ENCODE results near the gene SLC13A4.
"Not testable (repeated sequence)": the region's sequence is repeated elsewhere in the genome, so short reads cannot be mapped to it uniquely, and the experiment has no call there.

SLC13A4 gene

DNA sequence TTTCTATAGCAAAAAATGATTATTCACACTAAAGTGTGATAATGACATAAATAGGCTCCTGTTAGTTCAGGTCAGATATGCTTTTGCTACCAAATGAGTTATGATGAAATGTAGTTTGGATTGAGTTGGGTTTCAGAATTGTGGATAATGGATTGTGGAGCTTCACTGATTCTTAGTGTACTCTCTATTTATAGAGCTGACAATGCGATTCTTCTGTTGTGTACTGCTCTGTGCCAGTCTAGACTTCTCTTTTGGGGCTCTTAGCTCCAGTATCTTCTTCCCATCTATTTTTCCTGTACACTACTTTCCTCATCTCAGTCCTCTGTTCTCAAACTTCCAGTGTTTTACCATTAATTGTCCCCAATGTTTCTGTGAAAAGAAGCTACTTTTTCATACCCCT is 58.2 kb downstream of the SLC13A4 start:
- TF ChIP-seq, protein P1, sequence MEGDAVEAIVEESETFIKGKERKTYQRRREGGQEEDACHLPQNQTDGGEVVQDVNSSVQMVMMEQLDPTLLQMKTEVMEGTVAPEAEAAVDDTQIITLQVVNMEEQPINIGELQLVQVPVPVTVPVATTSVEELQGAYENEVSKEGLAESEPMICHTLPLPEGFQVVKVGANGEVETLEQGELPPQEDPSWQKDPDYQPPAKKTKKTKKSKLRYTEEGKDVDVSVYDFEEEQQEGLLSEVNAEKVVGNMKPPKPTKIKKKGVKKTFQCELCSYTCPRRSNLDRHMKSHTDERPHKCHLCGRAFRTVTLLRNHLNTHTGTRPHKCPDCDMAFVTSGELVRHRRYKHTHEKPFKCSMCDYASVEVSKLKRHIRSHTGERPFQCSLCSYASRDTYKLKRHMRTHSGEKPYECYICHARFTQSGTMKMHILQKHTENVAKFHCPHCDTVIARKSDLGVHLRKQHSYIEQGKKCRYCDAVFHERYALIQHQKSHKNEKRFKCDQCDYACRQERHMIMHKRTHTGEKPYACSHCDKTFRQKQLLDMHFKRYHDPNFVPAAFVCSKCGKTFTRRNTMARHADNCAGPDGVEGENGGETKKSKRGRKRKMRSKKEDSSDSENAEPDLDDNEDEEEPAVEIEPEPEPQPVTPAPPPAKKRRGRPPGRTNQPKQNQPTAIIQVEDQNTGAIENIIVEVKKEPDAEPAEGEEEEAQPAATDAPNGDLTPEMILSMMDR (conservative IDR thresholded peaks at IDR 0.05; ENCODE audit: low read depth): no peak
- no peak overlapping the region for H3K27ac ChIP-seq
- POLR2A ChIA-PET (ENCODE audit: low non-redundant PET): no interaction called here
- CTCF ChIA-PET: no interaction called here
- DNase-seq (ENCODE audit: low spot score): no peak

DNA sequence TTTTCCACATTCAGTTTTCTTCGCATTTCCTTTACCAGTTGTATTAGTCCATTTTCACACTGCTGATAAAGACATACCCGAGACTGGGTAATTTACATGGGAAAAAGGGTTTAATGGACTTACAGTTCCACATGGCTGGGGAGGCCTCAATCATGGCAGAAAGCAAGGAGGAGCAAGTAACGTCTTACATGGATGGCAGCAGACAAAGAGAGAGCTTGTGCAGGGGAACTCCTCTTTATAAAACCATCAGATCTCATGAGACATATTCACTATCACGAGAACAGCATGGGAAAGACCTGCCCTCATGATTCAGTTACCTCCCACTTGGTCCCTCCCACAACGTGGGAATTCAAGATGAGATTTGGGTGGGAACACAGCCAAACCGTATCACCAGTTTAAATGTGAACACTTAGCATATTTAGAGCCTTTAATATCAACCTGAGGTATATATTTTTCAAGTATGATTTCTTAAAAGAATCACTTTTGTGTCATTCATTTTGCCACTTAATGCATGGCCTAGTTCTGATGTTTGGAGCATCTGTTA is 59.1 kb downstream of the SLC13A4 start:
- POLR2A ChIA-PET (ENCODE audit: low non-redundant PET); H3K27ac ChIP-seq; CTCF ChIA-PET: not testable (repeated sequence)

DNA sequence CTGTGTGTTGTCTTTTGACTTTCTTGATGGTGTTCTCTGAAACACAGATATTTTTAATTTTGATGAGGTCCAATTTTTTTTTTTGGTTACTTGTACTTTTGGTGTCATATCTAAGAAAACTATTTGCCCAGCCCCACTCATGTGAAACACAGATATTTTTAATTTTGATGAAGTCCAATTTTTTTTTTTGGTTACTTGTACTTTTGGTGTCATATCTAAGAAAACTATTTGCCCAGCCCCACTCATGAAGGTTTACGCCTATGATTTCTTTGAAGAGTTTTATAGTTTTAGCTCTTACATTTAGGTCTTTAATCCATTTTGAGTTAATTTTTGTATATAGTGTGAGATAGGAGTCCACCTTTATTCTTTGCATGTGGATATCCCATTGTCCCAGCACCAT is 60.4 kb downstream of the SLC13A4 start:
- DNase-seq (ENCODE audit: low spot score); CTCF ChIA-PET: not testable (repeated sequence)

More for the DNA sequence above, 59.1 kb downstream of the SLC13A4 start:
- not testable (repeated sequence) for DNase-seq (ENCODE audit: low spot score)

DNA sequence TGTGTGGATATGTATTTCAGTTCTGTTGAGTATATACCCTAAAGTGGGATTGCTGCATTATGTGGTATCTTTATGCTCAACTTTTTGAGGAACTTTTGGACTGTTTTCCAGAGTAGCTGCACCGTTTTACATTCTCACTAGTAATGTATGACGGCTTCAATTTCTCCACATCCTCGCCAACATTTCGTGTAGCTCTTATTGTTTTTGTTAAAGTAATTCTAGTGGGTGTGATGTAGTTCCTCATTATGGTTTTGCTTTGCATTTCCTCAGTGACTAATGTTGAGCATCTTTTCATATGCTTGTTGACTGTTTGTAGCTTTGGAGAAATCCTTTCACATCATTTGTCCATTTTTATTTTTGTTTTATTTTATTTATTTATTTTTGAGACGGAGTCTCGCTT is 61.1 kb downstream of the SLC13A4 start:
- no peak overlapping the region for H3K27ac ChIP-seq
- POLR2A ChIA-PET (ENCODE audit: low non-redundant PET): no interaction called here
- DNase-seq (ENCODE audit: low spot score): no peak
- TF ChIP-seq, protein P1 (conservative IDR thresholded peaks at IDR 0.05; ENCODE audit: low read depth): no peak
- CTCF ChIA-PET: no interaction called here

More for the DNA sequence above, 60.4 kb downstream of the SLC13A4 start:
- H3K27ac ChIP-seq; POLR2A ChIA-PET (ENCODE audit: low non-redundant PET): not testable (repeated sequence)

DNA sequence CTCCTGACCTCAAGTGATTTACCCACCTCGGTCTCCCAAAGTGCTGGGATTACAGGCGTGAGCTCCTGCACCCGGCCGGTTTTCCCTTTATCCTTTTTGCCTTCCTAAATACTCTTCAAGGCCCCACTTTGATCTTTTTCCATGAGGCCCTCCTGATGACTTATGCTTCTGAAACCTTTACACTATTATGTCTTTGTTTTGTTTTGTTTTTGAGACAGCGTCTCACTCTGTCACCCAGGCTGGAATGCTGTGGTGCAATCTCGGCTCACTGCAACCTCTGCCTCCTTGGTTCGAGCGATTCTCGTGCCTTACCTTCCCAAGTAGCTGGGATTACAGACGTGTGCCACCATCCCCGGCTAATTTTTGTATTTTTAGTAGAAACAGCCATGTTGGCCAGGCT is 61.8 kb downstream of the SLC13A4 start:
- POLR2A ChIA-PET (ENCODE audit: low non-redundant PET): no interaction called here
- TF ChIP-seq, protein P1 (conservative IDR thresholded peaks at IDR 0.05; ENCODE audit: low read depth): no peak
- CTCF ChIA-PET: no interaction called here
- DNase-seq (ENCODE audit: low spot score): no peak
- peak overlapping the region; percentile 35 for H3K27ac ChIP-seq

DNA sequence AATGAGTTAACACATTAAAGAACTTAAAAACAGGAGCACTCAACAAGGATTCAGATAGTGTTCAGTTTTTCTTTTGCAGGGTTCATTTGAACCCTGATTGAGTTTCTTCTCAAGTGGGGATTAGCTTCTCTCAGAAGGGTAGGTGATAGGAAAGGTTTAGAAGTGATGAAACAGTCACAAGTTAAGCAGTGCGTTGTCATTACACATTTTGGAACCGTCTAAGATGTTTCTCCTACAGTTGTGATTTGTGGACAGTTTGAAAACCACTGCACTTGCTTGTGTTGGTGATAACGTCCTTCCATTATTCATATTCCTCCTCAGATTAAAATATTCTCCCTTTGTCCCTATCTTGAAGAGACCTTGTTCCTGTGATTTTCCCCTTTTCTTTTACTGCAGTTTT is 62.9 kb downstream of the SLC13A4 start:
- no peak overlapping the region for H3K27ac ChIP-seq
- TF ChIP-seq, protein P1 (conservative IDR thresholded peaks at IDR 0.05; ENCODE audit: low read depth): no peak
- ChIA-PET CTCF (no interaction called here), POLR2A (ENCODE audit: low non-redundant PET) (no interaction called here)
- no peak for DNase-seq (ENCODE audit: low spot score)

DNA sequence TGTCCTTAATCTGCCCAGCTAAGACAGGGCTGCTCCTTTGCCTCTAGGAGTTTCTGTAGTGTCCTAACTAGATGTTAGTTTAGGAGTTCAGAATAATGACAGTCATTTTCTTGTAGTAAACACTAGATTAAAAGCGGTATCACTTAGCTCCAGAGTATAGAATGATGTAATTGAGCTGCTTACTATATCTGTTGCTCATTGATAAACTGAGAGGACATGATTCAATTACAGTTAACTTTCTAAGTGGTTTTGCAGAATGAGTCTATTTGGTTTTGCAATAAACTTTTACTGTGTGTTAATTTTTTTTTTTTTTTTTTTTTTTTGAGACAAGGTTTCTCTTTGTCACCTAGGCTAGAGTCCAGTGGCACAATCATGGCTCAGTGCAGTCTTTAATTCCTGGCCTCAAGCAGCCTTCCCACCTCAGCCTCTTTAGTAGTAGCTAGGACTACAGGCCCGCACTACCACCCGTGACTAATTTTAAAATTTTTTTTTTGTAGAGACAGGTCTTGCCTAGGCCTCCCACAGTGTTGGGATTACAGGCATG is 63.9 kb downstream of the SLC13A4 start:
- POLR2A ChIA-PET (ENCODE audit: low non-redundant PET): interaction anchor here (0.7 kb wide), 1 partner anchor 373 kb away, joined by 9 read pairs; no protein-coding TSS in a partner anchor
- CTCF ChIA-PET: interaction anchor here (0.7 kb wide), 1 partner anchor 188 kb away, joined by 4 read pairs; no protein-coding TSS in a partner anchor
- TF ChIP-seq, protein P1 (conservative IDR thresholded peaks at IDR 0.05; ENCODE audit: low read depth): no peak
- H3K27ac ChIP-seq: peak overlapping the region; percentile 97
- no peak for DNase-seq (ENCODE audit: low spot score)

All from RWPE1 (cell line).